ENCODE results near the gene DCN.

Gene DCN

GRCh38 chr12:91098461-91098860 is 84.2 kb downstream of the DCN start:
- DNase-seq: no peak

- DNase-seq: no peak
Observed at GRCh38 chr12:91094957-91095356, 87.7 kb downstream of the DCN start.

- DNase-seq: no peak
Observed at GRCh38 chr12:91094032-91094662, 88.5 kb downstream of the DCN start.

GRCh38 chr12:91093341-91093740 is 89.3 kb downstream of the DCN start:
- no peak for DNase-seq

GRCh38 chr12:91091916-91092715 is 90.5 kb downstream of the DCN start:
- no peak for DNase-seq
